ENCODE measurements around the gene CAPN5.

Gene CAPN5

GRCh38 chr11:77063407-77063806, 3.4 kb upstream of the CAPN5 start:
- TF ChIP-seq ARNTL (CRISPR knock-in tag; IDR thresholded peaks at IDR 0.05; ENCODE audit: borderline replicate concordance, low read depth) = no peak
- TF ChIP-seq OSR1 (CRISPR knock-in tag; IDR thresholded peaks at IDR 0.05) = no peak
- no peak for TF ChIP-seq GLIS3 (CRISPR knock-in tag; IDR thresholded peaks at IDR 0.05)
- TF ChIP-seq ZNF70 (CRISPR knock-in tag; IDR thresholded peaks at IDR 0.05) = no peak
- TF ChIP-seq ESRRG (CRISPR knock-in tag; IDR thresholded peaks at IDR 0.05) = no peak
- no peak for TF ChIP-seq TOX (CRISPR knock-in tag; IDR thresholded peaks at IDR 0.05; ENCODE audit: borderline replicate concordance)
- no peak for TF ChIP-seq CSRNP3 (CRISPR knock-in tag; IDR thresholded peaks at IDR 0.05)
- TF ChIP-seq ZNF8 (CRISPR knock-in tag; IDR thresholded peaks at IDR 0.05) = no peak
- TF ChIP-seq RARB (CRISPR knock-in tag; IDR thresholded peaks at IDR 0.05) = no peak
- TF ChIP-seq ZFP3 (CRISPR knock-in tag; IDR thresholded peaks at IDR 0.05) = no peak
- no peak for TF ChIP-seq POU6F1 (CRISPR knock-in tag; IDR thresholded peaks at IDR 0.05; ENCODE audit: borderline replicate concordance, low read depth)
- TF ChIP-seq CREB5 (CRISPR knock-in tag; IDR thresholded peaks at IDR 0.05; ENCODE audit: low read depth) = no peak
- no peak for TF ChIP-seq BACH2 (CRISPR knock-in tag; IDR thresholded peaks at IDR 0.05; ENCODE audit: borderline replicate concordance)
- no peak for TF ChIP-seq SNAI2 (CRISPR knock-in tag; IDR thresholded peaks at IDR 0.05)
- ATAC-seq = no peak

- no peak for TF ChIP-seq ZNF70 (CRISPR knock-in tag; IDR thresholded peaks at IDR 0.05)
- TF ChIP-seq ZC3H10 (CRISPR knock-in tag; IDR thresholded peaks at IDR 0.05) = no peak
- no peak for TF ChIP-seq ISL1 (CRISPR knock-in tag; IDR thresholded peaks at IDR 0.05)
- no peak for TF ChIP-seq OSR1 (CRISPR knock-in tag; IDR thresholded peaks at IDR 0.05)
- TF ChIP-seq SNAI2 (CRISPR knock-in tag; IDR thresholded peaks at IDR 0.05) = no peak
- TF ChIP-seq ARNTL (CRISPR knock-in tag; IDR thresholded peaks at IDR 0.05; ENCODE audit: borderline replicate concordance, low read depth) = no peak
- TF ChIP-seq BACH2 (CRISPR knock-in tag; IDR thresholded peaks at IDR 0.05; ENCODE audit: borderline replicate concordance) = no peak
- no peak for TF ChIP-seq ZFP30 (CRISPR knock-in tag; IDR thresholded peaks at IDR 0.05)
- no peak for TF ChIP-seq TCF4 (CRISPR knock-in tag; IDR thresholded peaks at IDR 0.05; ENCODE audit: borderline replicate concordance)
- no peak for TF ChIP-seq ZNF565 (CRISPR knock-in tag; conservative IDR thresholded peaks at IDR 0.05; ENCODE audit: low read depth)
- no peak for TF ChIP-seq RARB (CRISPR knock-in tag; IDR thresholded peaks at IDR 0.05)
- TF ChIP-seq CREB5 (CRISPR knock-in tag; IDR thresholded peaks at IDR 0.05; ENCODE audit: low read depth) = no peak
- TF ChIP-seq ZFP3 (CRISPR knock-in tag; IDR thresholded peaks at IDR 0.05) = no peak
- no peak for TF ChIP-seq TSHZ2 (CRISPR knock-in tag; IDR thresholded peaks at IDR 0.05)
- TF ChIP-seq ZNF8 (CRISPR knock-in tag; IDR thresholded peaks at IDR 0.05) = no peak
- TF ChIP-seq ESRRG (CRISPR knock-in tag; IDR thresholded peaks at IDR 0.05) = no peak
- no peak for ATAC-seq
These were observed 2.9 kb upstream of the CAPN5 start for GRCh38 chr11:77063861-77064260.

- no peak for ATAC-seq
- TF ChIP-seq ZNF8 (CRISPR knock-in tag; IDR thresholded peaks at IDR 0.05) (no peak), TCF4 (CRISPR knock-in tag; IDR thresholded peaks at IDR 0.05; ENCODE audit: borderline replicate concordance) (no peak), ZC3H10 (CRISPR knock-in tag; IDR thresholded peaks at IDR 0.05) (no peak)
These were observed 2.0 kb upstream of the CAPN5 start for GRCh38 chr11:77064648-77065217.

Data from SK-N-SH treated with all-trans-retinoic acid at 6 μM for 48 hours (cell line).